Measurements from ENCODE around the gene KYAT1. TPM values are rescaled to one million over a fixed set of nuclear protein-coding genes. Genes with fewer than 3 reads are reported as not detected.

Gene KYAT1
- total RNA-seq, 1 experiment from 2014 or later = 6.1 TPM

GRCh38 chr9:128913048-128913900 is 31.5 kb upstream of the KYAT1 start:
- Histone ChIP-seq H3K4me3 (ENCODE audit: low read depth in 2 of 2, low read length in 2 of 2) (no peak overlapping the region), H3K27ac (ENCODE audit: low read length) (0 out of 2 replicates have a peak overlapping the region, but pooled peaks have one; percentile 29), H3K27me3 (ENCODE audit: control insufficient read depth, insufficient read depth, low read length) (no peaks in the 10 kb centered on the region), H3K36me3 (ENCODE audit: control insufficient read depth, insufficient read depth, low read length) (no peaks in the 10 kb centered on the region), H3K9me3 (ENCODE audit: control insufficient read depth, insufficient read depth, low read depth, low read length) (no peaks in the 10 kb centered on the region), H3K4me1 (ENCODE audit: control insufficient read depth, insufficient read depth, low read length) (peaks cover 12% of the 10 kb centered on the region; the same call in 1 of the 2 replicates)
- no peak for TF ChIP-seq TCF7L2 (IDR thresholded peaks at IDR 0.05; ENCODE audit: low read depth, low read length)
- TF ChIP-seq SIN3A (IDR thresholded peaks at IDR 0.05; ENCODE audit: borderline replicate concordance, insufficient read depth, low read depth, low read length) = no peak
- no peak for TF ChIP-seq POLR2AphosphoS5 (IDR thresholded peaks at IDR 0.05; ENCODE audit: low read depth, low read length)
- TF ChIP-seq REST (IDR thresholded peaks at IDR 0.05; ENCODE audit: insufficient read depth in 1 of 2, low read depth in 2 of 2, low read length in 1 of 2) = no peak
- TF ChIP-seq CTCF (IDR thresholded peaks at IDR 0.05) = no peak
- ChIA-PET CTCF (interaction anchor here (1.2 kb wide), 1 partner anchor 83 kb away, joined by 4 read pairs; the partner anchor contains the start of gene SPOUT1), POLR2A (no interaction called here)
- no peak for DNase-seq (ENCODE audit: low read depth, low spot score)
- in situ Hi-C loops (cut with HindIII; ENCODE audit: low pct_unique_long_range_greater_than_20kb, low sequenced_read_pairs) = no loop called here
- no TSS peak for BruUV-seq (replicated peaks)
- intact Hi-C loops (cut with micrococcal nuclease; ENCODE audit: unreplicated experiment) = no loop called here
- ATAC-seq = no peak

GRCh38 chr9:128912270-128912853 is 30.6 kb upstream of the KYAT1 start:
- CTCF ChIA-PET = no interaction called here
- DNase-seq (ENCODE audit: low read depth, low spot score) = no peak
- no TSS peak for BruUV-seq (replicated peaks)
- intact Hi-C loops (cut with micrococcal nuclease; ENCODE audit: unreplicated experiment) = no loop called here
- Histone ChIP-seq H3K36me3 (ENCODE audit: control insufficient read depth, insufficient read depth, low read length) (no peaks in the 10 kb centered on the region), H3K27ac (ENCODE audit: low read length) (0 out of 2 replicates have a peak overlapping the region, but pooled peaks have one; percentile 29), H3K9me3 (ENCODE audit: control insufficient read depth, insufficient read depth, low read depth, low read length) (no peaks in the 10 kb centered on the region), H3K27me3 (ENCODE audit: control insufficient read depth, insufficient read depth, low read length) (no peaks in the 10 kb centered on the region), H3K4me1 (ENCODE audit: control insufficient read depth, insufficient read depth, low read length) (peaks cover 12% of the 10 kb centered on the region; the same call in 1 of the 2 replicates), H3K4me3 (ENCODE audit: low read depth in 2 of 2, low read length in 2 of 2) (no peak overlapping the region)
- POLR2A ChIA-PET = no interaction called here
- TF ChIP-seq POLR2AphosphoS5 (IDR thresholded peaks at IDR 0.05; ENCODE audit: low read depth, low read length) (no peak), CTCF (IDR thresholded peaks at IDR 0.05) (no peak), TCF7L2 (IDR thresholded peaks at IDR 0.05; ENCODE audit: low read depth, low read length) (no peak), REST (IDR thresholded peaks at IDR 0.05; ENCODE audit: insufficient read depth in 1 of 2, low read depth in 2 of 2, low read length in 1 of 2) (no peak), SIN3A (IDR thresholded peaks at IDR 0.05; ENCODE audit: borderline replicate concordance, insufficient read depth, low read depth, low read length) (no peak)
- in situ Hi-C loops (cut with HindIII; ENCODE audit: low pct_unique_long_range_greater_than_20kb, low sequenced_read_pairs) = no loop called here
- ATAC-seq = peak; percentile 76
